Gastrocnemius medialis (tissue), 4 donors: ENCODE measurements around the gene DNM3.

Experiments used
- CTCF ChIP-seq, 5 experiments: fragments of 450-650 bp in 3 of 5; fragments of 200-600 bp in 2 of 5; sonication (generic) in 2 of 5; IDR thresholded peaks in 4 of 5; conservative IDR thresholded peaks in 1 of 5; 1 replicate in 4 of 5; 2 replicates in 1 of 5; pipeline ENCODE4 v1.5.1; 2016 to 2019; ENCODE audit warnings: antibody characterized with exemption in 5 of 5, mild to moderate bottlenecking in 3 of 5, moderate library complexity in 3 of 5
- POLR2A ChIP-seq, 2 donors: fragments of 450-650 bp; IDR thresholded peaks; one replicate each; pipeline ENCODE4 v1.6.1; 2017; ENCODE audit warnings: antibody characterized with exemption in 2 of 2, mild to moderate bottlenecking in 2 of 2, moderate library complexity in 2 of 2

GRCh38 chr1:172442843-172443565 lies 601.7 kb downstream of the DNM3 start:
- TF ChIP-seq CTCF (IDR thresholded peaks at IDR 0.05 in 4 of 5, conservative IDR thresholded peaks at IDR 0.05 in 1 of 5) (no peak), POLR2A (IDR thresholded peaks at IDR 0.05) (no peak)
